B cell (primary cell): ENCODE results near the gene PPP2R2C. TPM values are rescaled to one million over a fixed set of nuclear protein-coding genes. Genes with fewer than 3 reads are reported as not detected.

ENCODE experiments used
- ATAC-seq: fragments of 200-7000 bp; cut with Tn5 transposase; one replicate; pipeline ENCODE4 v1.10.0; 2021; ENCODE audit warnings: low read depth, mild to moderate bottlenecking, moderate number of reproducible peaks, moderate library complexity
- CTCF ChIA-PET: fragments of 350-600 bp; sonication (Branson Sonifier 250); formaldehyde crosslinking; loops from one replicate; lab custom pipeline; 2021; ENCODE audit warnings: antibody characterized with exemption, inconsistent platforms; lab: Charles Lee
- POLR2A ChIA-PET: fragments of 350-600 bp; sonication (Branson Sonifier 250); formaldehyde crosslinking; loops from one replicate; lab custom pipeline; 2021; ENCODE audit warnings: antibody characterized with exemption; lab: Charles Lee
- DNase-seq: peaks from one replicate; pipeline ENCODE4 v3.0.0; 2013
- H2AFZ ChIP-seq: 2 replicates; pipeline ENCODE4 v1.6.1; 2012; ENCODE audit warnings: mild to moderate bottlenecking, low read depth, low read length; ENCODE audit not compliant: insufficient read depth, poor library complexity, severe bottlenecking
- H3K27ac ChIP-seq, 2 donors: 1 replicate in 1 of 2; 2 replicates in 1 of 2; pipeline ENCODE4 v1.5.1; 2012 to 2013; ENCODE audit warnings: low read length in 2 of 2, mild to moderate bottlenecking in 2 of 2, moderate library complexity in 1 of 2
- H3K27me3 ChIP-seq, 4 experiments: fragments of 200-600 bp in 1 of 4; sonication (generic) in 1 of 4; replicated peaks in 1 of 4; 1 replicate in 2 of 4; 2 replicates in 2 of 4; pipeline versions ENCODE4 v1.6.1 to v1.7.0; 2013 to 2016; ENCODE audit warnings: low read length in 3 of 4, mild to moderate bottlenecking in 2 of 4, mixed read lengths in 1 of 4, moderate library complexity in 1 of 4; ENCODE audit not compliant: insufficient read depth in 4 of 4, control insufficient read depth in 3 of 4; ENCODE audit errors: control extremely low read depth in 1 of 4
- H3K36me3 ChIP-seq, 2 experiments: replicated peaks in 1 of 2; 1 replicate in 1 of 2; 2 replicates in 1 of 2; pipeline versions ENCODE4 v1.6.1 to v1.7.1; 2013; ENCODE audit warnings: low read length in 1 of 2; ENCODE audit not compliant: insufficient read depth in 2 of 2, control insufficient read depth in 1 of 2; ENCODE audit errors: control extremely low read depth in 1 of 2, extremely low read depth in 1 of 2
- H3K4me1 ChIP-seq, 2 donors: fragments of 200-600 bp in 1 of 2; sonication (generic) in 1 of 2; 1 replicate in 1 of 2; 2 replicates in 1 of 2; pipeline versions ENCODE4 v1.5.1 to v1.6.1; 2013 to 2017; ENCODE audit warnings: low read length in 2 of 2; ENCODE audit not compliant: control insufficient read depth in 2 of 2, insufficient read depth in 2 of 2
- H3K4me2 ChIP-seq: replicated peaks from 2 replicates; pipeline ENCODE3; 2012; ENCODE audit warnings: mild to moderate bottlenecking, low read depth, low read length; ENCODE audit not compliant: poor library complexity, severe bottlenecking
- H3K4me3 ChIP-seq, 5 experiments: fragments of 200-600 bp in 1 of 5; sonication (generic) in 1 of 5; 1 replicate in 3 of 5; 2 replicates in 2 of 5; pipeline versions ENCODE4 v1.5.1 to v1.7.0; 2011 to 2016; ENCODE audit warnings: low read length in 4 of 5, mild to moderate bottlenecking in 4 of 5, low read depth in 2 of 5, control low read depth in 1 of 5, moderate library complexity in 1 of 5; ENCODE audit not compliant: insufficient read depth in 1 of 5; ENCODE audit errors: control extremely low read depth in 1 of 5, extremely low read depth in 1 of 5
- H3K79me2 ChIP-seq: fragments of 200-600 bp; sonication (generic); one replicate; pipeline ENCODE4 v1.6.0; 2016; ENCODE audit warnings: low read length; ENCODE audit not compliant: control insufficient read depth, insufficient read depth
- H3K9ac ChIP-seq: fragments of 200-600 bp; sonication (generic); 2 replicates; pipeline ENCODE4 v1.6.1; 2017; ENCODE audit warnings: mild to moderate bottlenecking, low read length, moderate library complexity
- H3K9me3 ChIP-seq, 3 donors: one replicate each; pipeline versions ENCODE4 v1.6.1 to v1.7.1; 2013; ENCODE audit warnings: low read length in 2 of 3; ENCODE audit not compliant: control insufficient read depth in 2 of 3, insufficient read depth in 1 of 3; ENCODE audit errors: control extremely low read depth in 1 of 3
- H4K20me1 ChIP-seq: 2 replicates; pipeline ENCODE4 v1.6.0; 2012; ENCODE audit warnings: mild to moderate bottlenecking, low read length; ENCODE audit not compliant: insufficient read depth, control insufficient read depth, poor library complexity, severe bottlenecking
- H3K27ac Mint-ChIP-seq: one replicate; pipeline ENCODE4 v1.8.0; 2021; ENCODE audit warnings: mixed read lengths
- H3K27me3 Mint-ChIP-seq: one replicate; pipeline ENCODE4 v1.8.0; 2021; ENCODE audit warnings: mixed read lengths
- H3K4me1 Mint-ChIP-seq: one replicate; pipeline ENCODE4 v1.8.0; 2021; ENCODE audit warnings: mixed read lengths
- H3K4me3 Mint-ChIP-seq: one replicate; pipeline ENCODE4 v1.8.0; 2021; ENCODE audit warnings: mixed read lengths
- H3K9me3 Mint-ChIP-seq: one replicate; pipeline ENCODE4 v1.8.0; 2022; ENCODE audit warnings: mixed read lengths; ENCODE audit not compliant: insufficient read depth
- EZH2 ChIP-seq: IDR thresholded peaks from 2 replicates; pipeline ENCODE4 v1.6.1; 2012; ENCODE audit warnings: borderline replicate concordance, low read depth, mild to moderate bottlenecking, moderate library complexity, low read length; ENCODE audit not compliant: insufficient read depth, poor library complexity, severe bottlenecking
- WGBS: methylation state at CpG from one replicate; pipeline ENCODE4 v1.1.5; 2013; ENCODE audit warnings: missing lambda C conversion rate; ENCODE audit not compliant: insufficient coverage; 5-methylcytosine and 5-hydroxymethylcytosine counted together
- intact Hi-C: fragments of 100-400 bp; cut with micrococcal nuclease; formaldehyde crosslinking; loops from one replicate; pipeline ENCODE4 v1.10.0; 2022
- polyA plus RNA-seq: library from polyadenylated mRNA; depleted of rRNA; stranded (reverse); fragments of >200 nt; gene quantifications from 2 replicates; pipeline ENCODE4 v1.2.3, GENCODE V29; 2012
- total RNA-seq, 2 donors: library from RNA; stranded (reverse); fragments of 120-200 nt in 1 of 2; gene quantifications; 1 replicate in 1 of 2; 2 replicates in 1 of 2; pipeline versions ENCODE4 v1.2.3 to v1.2.4, GENCODE V29; 2013 to 2022
- TF ChIP-seq, protein P1 (sequence below): fragments of 200-600 bp; IDR thresholded peaks from one replicate; pipeline ENCODE4 v1.8.0; 2022; ENCODE audit warnings: antibody characterized with exemption, mild to moderate bottlenecking

The PPP2R2C gene
- total and polyA plus RNA-seq, 2 donors (not counting 1 experiment from before 2014, with no cell fraction given) = not detected

DNA sequence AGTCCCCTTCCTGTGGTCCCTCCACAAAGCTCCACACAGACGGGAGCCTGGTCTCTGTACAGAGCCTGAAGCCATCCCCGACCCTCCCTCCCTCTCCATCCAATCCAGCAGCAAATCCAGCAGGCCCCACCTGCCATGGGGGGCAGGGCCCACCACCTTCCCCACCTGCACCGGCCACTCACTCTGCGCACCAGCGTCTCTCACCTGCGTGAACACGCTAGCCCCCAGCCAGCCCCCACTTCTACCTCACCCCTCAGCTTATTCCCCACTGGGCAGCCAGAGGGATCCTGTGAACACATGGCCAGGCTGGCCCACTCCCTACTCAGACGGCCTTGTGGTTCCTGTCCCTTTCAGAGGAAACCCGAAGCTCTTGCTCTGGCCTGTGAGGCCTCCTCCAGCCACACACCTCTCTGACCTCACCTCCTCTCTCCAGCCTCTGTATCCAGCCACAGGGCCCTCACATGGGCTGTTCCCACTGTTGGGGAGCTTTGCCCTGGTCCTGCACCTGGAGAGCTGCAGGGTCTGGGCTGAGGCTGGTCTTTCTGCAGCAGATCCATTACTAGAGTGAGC is 131.9 kb downstream of the PPP2R2C start:
- POLR2A ChIA-PET = no interaction called here
- Histone ChIP-seq H3K4me1 (peaks cover 12 to 13% of the 10 kb centered on the region in 2 donors), H2AFZ (no peak overlapping the region), H3K36me3 (no peaks in the 10 kb centered on the region), H3K27me3 (peaks cover 0 to 33% (median 6%) of the 10 kb centered on the region in 4 experiments), H3K27ac (no peak overlapping the region), H3K4me2 (no peak overlapping the region), H3K79me2 (no peaks in the 10 kb centered on the region), H3K9me3 (peaks cover 0 to 6% (median 0%) of the 10 kb centered on the region in 3 donors), H4K20me1 (no peaks in the 10 kb centered on the region), H3K9ac (no peak overlapping the region), H3K4me3 (no peak overlapping the region)
- intact Hi-C loops = no loop called here
- Mint-ChIP-seq H3K9me3 (no peaks in the 10 kb centered on the region), H3K27me3 (peaks cover 42% of the 10 kb centered on the region), H3K4me1 (peaks cover 16% of the 10 kb centered on the region), H3K27ac (no peak overlapping the region), H3K4me3 (no peak overlapping the region)
- no peak for TF ChIP-seq EZH2
- TF ChIP-seq, protein P1, sequence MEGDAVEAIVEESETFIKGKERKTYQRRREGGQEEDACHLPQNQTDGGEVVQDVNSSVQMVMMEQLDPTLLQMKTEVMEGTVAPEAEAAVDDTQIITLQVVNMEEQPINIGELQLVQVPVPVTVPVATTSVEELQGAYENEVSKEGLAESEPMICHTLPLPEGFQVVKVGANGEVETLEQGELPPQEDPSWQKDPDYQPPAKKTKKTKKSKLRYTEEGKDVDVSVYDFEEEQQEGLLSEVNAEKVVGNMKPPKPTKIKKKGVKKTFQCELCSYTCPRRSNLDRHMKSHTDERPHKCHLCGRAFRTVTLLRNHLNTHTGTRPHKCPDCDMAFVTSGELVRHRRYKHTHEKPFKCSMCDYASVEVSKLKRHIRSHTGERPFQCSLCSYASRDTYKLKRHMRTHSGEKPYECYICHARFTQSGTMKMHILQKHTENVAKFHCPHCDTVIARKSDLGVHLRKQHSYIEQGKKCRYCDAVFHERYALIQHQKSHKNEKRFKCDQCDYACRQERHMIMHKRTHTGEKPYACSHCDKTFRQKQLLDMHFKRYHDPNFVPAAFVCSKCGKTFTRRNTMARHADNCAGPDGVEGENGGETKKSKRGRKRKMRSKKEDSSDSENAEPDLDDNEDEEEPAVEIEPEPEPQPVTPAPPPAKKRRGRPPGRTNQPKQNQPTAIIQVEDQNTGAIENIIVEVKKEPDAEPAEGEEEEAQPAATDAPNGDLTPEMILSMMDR = no peak
- 85% methylated on average over 9 of the region's 9 CpGs for WGBS
- DNase-seq (no peak), ATAC-seq (no peak)
- CTCF ChIA-PET = interaction anchor here (1.3 kb wide), 1 partner anchor 13 kb away, joined by 3 read pairs; no protein-coding TSS in a partner anchor

DNA sequence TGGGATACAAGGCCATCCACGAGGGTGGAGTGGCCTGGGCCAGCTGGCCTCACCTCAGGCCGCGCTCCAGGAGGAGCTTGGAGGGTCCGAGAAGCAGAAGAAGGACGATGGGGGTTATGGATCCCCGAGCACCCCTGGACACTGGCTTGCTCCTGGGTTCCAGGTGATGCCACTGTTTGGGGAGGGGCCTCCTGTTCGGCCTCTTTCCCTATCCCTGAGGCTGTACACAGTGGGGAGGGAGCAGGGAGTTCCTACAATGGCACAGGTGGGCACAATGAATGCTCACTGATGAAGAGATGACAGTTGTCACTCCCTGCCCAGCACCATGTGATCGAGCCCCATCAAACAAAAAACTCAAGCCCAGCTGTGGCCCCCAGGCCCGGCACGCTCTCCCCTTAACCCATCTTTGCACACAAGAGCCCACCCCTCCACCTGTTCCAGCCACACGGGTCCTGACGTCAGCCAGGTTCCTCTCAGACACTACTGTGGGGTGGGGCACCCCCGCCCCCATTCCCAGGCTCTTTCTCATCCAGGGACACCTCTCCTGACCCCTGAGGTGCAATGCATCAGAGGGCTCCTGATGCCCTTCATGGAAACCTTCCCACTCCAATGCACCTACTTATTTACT is 132.5 kb downstream of the PPP2R2C start:
- H3K27ac ChIP-seq = no peak overlapping the region
- no peaks in the 10 kb centered on the region for H3K79me2 ChIP-seq
- no peaks in the 10 kb centered on the region for H3K9me3 ChIP-seq
- H3K27me3 ChIP-seq = peaks cover 0 to 38% (median 6%) of the 10 kb centered on the region in 4 experiments
- peaks cover 16% of the 10 kb centered on the region for H3K4me1 Mint-ChIP-seq
- no peaks in the 10 kb centered on the region for H3K36me3 ChIP-seq
- H2AFZ ChIP-seq = no peak overlapping the region
- no peak for TF ChIP-seq EZH2
- TF ChIP-seq, protein P1 = no peak
- no peak overlapping the region for H3K4me3 Mint-ChIP-seq
- DNase-seq (no peak), ATAC-seq (no peak)
- CTCF ChIA-PET = interaction anchor here (1.3 kb wide), 1 partner anchor 12 kb away, joined by 3 read pairs; no protein-coding TSS in a partner anchor
- H3K9me3 Mint-ChIP-seq = no peaks in the 10 kb centered on the region
- H3K9ac ChIP-seq = no peak overlapping the region
- H3K27me3 Mint-ChIP-seq = peaks cover 48% of the 10 kb centered on the region
- POLR2A ChIA-PET = no interaction called here
- H3K4me3 ChIP-seq = no peak overlapping the region
- H3K4me2 ChIP-seq = no peak overlapping the region
- intact Hi-C loops = no loop called here
- peaks cover 12 to 13% of the 10 kb centered on the region in 2 donors for H3K4me1 ChIP-seq
- no peak overlapping the region for H3K27ac Mint-ChIP-seq
- 84% methylated on average over 11 of the region's 13 CpGs for WGBS
- H4K20me1 ChIP-seq = no peaks in the 10 kb centered on the region
